SK-N-SH (cell line): ENCODE results near the gene GARRE1. TPM values are rescaled to one million over a fixed set of nuclear protein-coding genes. Genes with fewer than 3 reads are reported as not detected.

Experiments
- CTCF ChIA-PET: fragments of 300-600, 350-600 bp; formaldehyde crosslinking; extraction: SDS; loops from one replicate; lab custom pipeline; 2021; lab: Yijun Ruan, JAX
- POLR2A ChIA-PET: fragments of 350-600 bp; sonication (Branson Sonifier 250); formaldehyde crosslinking; extraction: SDS; loops from one replicate; lab custom pipeline; 2020; ENCODE audit warnings: antibody characterized with exemption, inconsistent platforms; lab: Yijun Ruan, JAX
- DNase-seq: peaks from one replicate; pipeline ENCODE4 v3.0.0; 2012
- H2AFZ ChIP-seq: fragments of 200-600 bp; sonication (generic); 2 replicates; pipeline ENCODE4 v1.8.1; 2016; ENCODE audit warnings: antibody characterized with exemption, mild to moderate bottlenecking, low read depth
- H3F3A ChIP-seq: fragments of 200-600 bp; sonication (generic); replicated peaks from 2 replicates; pipeline ENCODE3; 2016; ENCODE audit warnings: antibody characterized with exemption, mild to moderate bottlenecking; ENCODE audit not compliant: insufficient read depth
- H3K27ac ChIP-seq, 2 experiments: fragments of 200-500 bp in 1 of 2; fragments of 200-600 bp in 1 of 2; sonication (Bioruptor generic) in 1 of 2; sonication (generic), shearing (Covaris generic) in 1 of 2; 2 replicates each; pipeline versions ENCODE4 v1.5.1 to v1.6.1; 2014 to 2016; ENCODE audit warnings: low read depth in 2 of 2, inconsistent platforms in 1 of 2, low read length in 1 of 2, mild to moderate bottlenecking in 1 of 2, mixed read lengths in 1 of 2
- H3K27me3 ChIP-seq: fragments of 200-600 bp; sonication (generic), shearing (Covaris generic); 2 replicates; pipeline ENCODE4 v1.6.1; 2016; ENCODE audit warnings: mixed run types; ENCODE audit not compliant: insufficient read depth
- H3K36me3 ChIP-seq, 2 experiments: fragments of 200-500 bp in 1 of 2; fragments of 200-600 bp in 1 of 2; sonication (Bioruptor generic) in 1 of 2; sonication (generic) in 1 of 2; replicated peaks in 1 of 2; 2 replicates each; pipeline versions ENCODE3 to v1.5.1; 2014 to 2016; ENCODE audit warnings: low read length in 1 of 2, mild to moderate bottlenecking in 1 of 2; ENCODE audit not compliant: insufficient read depth in 2 of 2, control insufficient read depth in 1 of 2
- H3K4me1 ChIP-seq, 2 experiments: fragments of 200-500 bp in 1 of 2; fragments of 200-600 bp in 1 of 2; sonication (Bioruptor generic) in 1 of 2; sonication (generic), shearing (Covaris generic) in 1 of 2; 2 replicates each; pipeline versions ENCODE4 v1.5.1 to v1.6.1; 2014 to 2016; ENCODE audit warnings: low read depth in 1 of 2, low read length in 1 of 2, mixed run types in 1 of 2; ENCODE audit not compliant: insufficient read depth in 2 of 2, control insufficient read depth in 1 of 2
- H3K4me2 ChIP-seq: fragments of 200-600 bp; sonication (generic), shearing (Covaris generic); 2 replicates; pipeline ENCODE4 v1.6.1; 2017; ENCODE audit warnings: mixed run types
- H3K4me3 ChIP-seq, 2 experiments: fragments of 200-500 bp in 1 of 2; fragments of 200-600 bp in 1 of 2; sonication (Bioruptor generic) in 1 of 2; sonication (generic), shearing (Covaris generic) in 1 of 2; 2 replicates each; pipeline versions ENCODE4 v1.5.1 to v1.8.1; 2014 to 2016; ENCODE audit warnings: low read depth in 2 of 2, inconsistent platforms in 1 of 2, low read length in 1 of 2, mild to moderate bottlenecking in 1 of 2, mixed read lengths in 1 of 2, moderate library complexity in 1 of 2
- H3K79me2 ChIP-seq: fragments of 200-600 bp; sonication (generic); 2 replicates; pipeline ENCODE4 v1.8.1; 2017; ENCODE audit warnings: mild to moderate bottlenecking; ENCODE audit not compliant: insufficient read depth
- H3K9ac ChIP-seq: fragments of 200-600 bp; sonication (generic); 2 replicates; pipeline ENCODE4 v1.6.1; 2017; ENCODE audit warnings: mixed run types
- H3K9me2 ChIP-seq: fragments of 200-600 bp; sonication (generic); 2 replicates; pipeline ENCODE4 v1.6.1; 2017; ENCODE audit warnings: mixed run types
- H3K9me3 ChIP-seq: fragments of 200-600 bp; sonication (generic); 2 replicates; pipeline ENCODE4 v1.6.1; 2017; ENCODE audit warnings: mixed run types, mild to moderate bottlenecking, moderate library complexity
- H4K20me1 ChIP-seq: fragments of 200-600 bp; sonication (generic); 2 replicates; pipeline ENCODE4 v1.6.1; 2017; ENCODE audit warnings: mild to moderate bottlenecking, mixed run types; ENCODE audit not compliant: insufficient read depth
- ELF1 ChIP-seq: IDR thresholded peaks from 2 replicates; pipeline ENCODE4 v1.4.0; 2012
- EP300 ChIP-seq, 2 experiments: IDR thresholded peaks; 2 replicates each; pipeline versions ENCODE4 v1.4.0 to v1.6.1; 2012; ENCODE audit warnings: borderline replicate concordance in 1 of 2, low read depth in 1 of 2, low read length in 1 of 2
- EZH2phosphoT487 ChIP-seq: fragments of 200-600 bp; sonication (generic); IDR thresholded peaks from 2 replicates; pipeline ENCODE4 v1.6.1; 2017; ENCODE audit warnings: low read depth, mixed run types, mild to moderate bottlenecking, antibody characterized with exemption, moderate library complexity, borderline replicate concordance
- FOXJ3 ChIP-seq: sonication (generic); formaldehyde crosslinking; IDR thresholded peaks from 2 replicates; pipeline ENCODE4 v1.5.1; 2020; ENCODE audit warnings: mild to moderate bottlenecking, missing genetic modification reagents
- FOXM1 ChIP-seq: IDR thresholded peaks from 2 replicates; pipeline ENCODE4 v1.4.0; 2012; ENCODE audit warnings: low read depth, mild to moderate bottlenecking
- GABPA ChIP-seq: IDR thresholded peaks from 2 replicates; pipeline ENCODE4 v1.4.0; 2012; ENCODE audit warnings: low read depth, mild to moderate bottlenecking
- GATA2 ChIP-seq: sonication (generic); formaldehyde crosslinking; IDR thresholded peaks from 2 replicates; pipeline ENCODE4 v1.5.0; 2020; ENCODE audit warnings: mild to moderate bottlenecking, missing genetic modification reagents
- MXI1 ChIP-seq: IDR thresholded peaks from 2 replicates; pipeline ENCODE4 v1.6.1; 2012; ENCODE audit warnings: mild to moderate bottlenecking, low read depth, low read length, improper control_type of control experiment
- NRF1 ChIP-seq: IDR thresholded peaks from 2 replicates; pipeline ENCODE4 v1.6.1; 2012; ENCODE audit warnings: low read depth, mild to moderate bottlenecking, low read length
- POLR2AphosphoS5 ChIP-seq: IDR thresholded peaks from 2 replicates; pipeline ENCODE4 v1.6.1; 2012; ENCODE audit warnings: low read depth, low read length
- RAD21 ChIP-seq: IDR thresholded peaks from 2 replicates; pipeline ENCODE4 v1.6.1; 2012; ENCODE audit warnings: mild to moderate bottlenecking, low read length
- RCOR1 ChIP-seq: fragments of 150-350 bp; IDR thresholded peaks from 2 replicates; pipeline ENCODE4 v1.6.1; 2017; ENCODE audit warnings: antibody characterized with exemption, low read length
- RFX5 ChIP-seq: IDR thresholded peaks from 2 replicates; pipeline ENCODE4 v1.6.1; 2012; ENCODE audit warnings: mild to moderate bottlenecking, improper control_type of control experiment, low read length
- TCF12 ChIP-seq: IDR thresholded peaks from 2 replicates; pipeline ENCODE4 v1.4.0; 2012
- WGBS: methylation state at CpG from one replicate; pipeline ENCODE4 v1.1.6; 2017; ENCODE audit warnings: low lambda C conversion rate; 5-methylcytosine and 5-hydroxymethylcytosine counted together
- polyA plus RNA-seq, 3 experiments: library from polyadenylated mRNA; depleted of rRNA; stranded (reverse); fragments of >200 nt; gene quantifications; 2 replicates each; pipeline ENCODE4 v1.2.3, GENCODE V29; 2012
- TF ChIP-seq, protein P1 (sequence below): fragments of 150-350 bp; IDR thresholded peaks from 2 replicates; pipeline ENCODE4 v1.6.1; 2016; ENCODE audit warnings: mild to moderate bottlenecking, low read depth, low read length
- TF ChIP-seq, protein P2 (sequence below): IDR thresholded peaks from 2 replicates; pipeline ENCODE4 v1.4.0; 2012; ENCODE audit warnings: low read depth, borderline replicate concordance
- TF ChIP-seq, protein P3 (sequence below): IDR thresholded peaks from 2 replicates; pipeline ENCODE4; 2012
- TF ChIP-seq, protein P4 (sequence below): IDR thresholded peaks from 2 replicates; pipeline ENCODE4 v1.6.1; 2012; ENCODE audit warnings: mild to moderate bottlenecking, low read depth, low read length, moderate library complexity

GARRE1 gene
- polyA plus RNA-seq, 1 of the 3 experiments (the other 2 are of a cell fraction): 9.7 TPM

DNA sequence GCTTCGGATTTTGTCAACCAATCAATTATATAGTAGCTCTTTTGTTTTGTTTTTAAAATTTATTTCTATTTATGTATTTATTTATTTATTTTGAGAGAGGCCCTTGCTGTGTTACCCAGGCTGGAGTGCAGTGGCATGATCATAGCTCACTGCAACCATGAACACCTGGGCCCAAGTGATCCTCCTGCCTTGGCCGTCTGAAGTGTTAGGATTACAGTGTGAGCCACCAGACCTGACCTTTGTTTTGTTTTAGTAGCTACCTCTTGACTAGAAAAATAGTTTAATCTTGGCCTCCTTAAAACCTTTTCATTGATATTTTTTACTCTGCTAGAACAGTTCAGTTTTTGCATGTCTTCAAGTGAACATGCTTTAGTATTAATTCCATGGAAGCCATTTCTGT is 15.1 kb downstream of the GARRE1 start (continued):
- TF ChIP-seq, protein P1, sequence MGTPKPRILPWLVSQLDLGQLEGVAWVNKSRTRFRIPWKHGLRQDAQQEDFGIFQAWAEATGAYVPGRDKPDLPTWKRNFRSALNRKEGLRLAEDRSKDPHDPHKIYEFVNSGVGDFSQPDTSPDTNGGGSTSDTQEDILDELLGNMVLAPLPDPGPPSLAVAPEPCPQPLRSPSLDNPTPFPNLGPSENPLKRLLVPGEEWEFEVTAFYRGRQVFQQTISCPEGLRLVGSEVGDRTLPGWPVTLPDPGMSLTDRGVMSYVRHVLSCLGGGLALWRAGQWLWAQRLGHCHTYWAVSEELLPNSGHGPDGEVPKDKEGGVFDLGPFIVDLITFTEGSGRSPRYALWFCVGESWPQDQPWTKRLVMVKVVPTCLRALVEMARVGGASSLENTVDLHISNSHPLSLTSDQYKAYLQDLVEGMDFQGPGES: no peak
- TF ChIP-seq, protein P2, sequence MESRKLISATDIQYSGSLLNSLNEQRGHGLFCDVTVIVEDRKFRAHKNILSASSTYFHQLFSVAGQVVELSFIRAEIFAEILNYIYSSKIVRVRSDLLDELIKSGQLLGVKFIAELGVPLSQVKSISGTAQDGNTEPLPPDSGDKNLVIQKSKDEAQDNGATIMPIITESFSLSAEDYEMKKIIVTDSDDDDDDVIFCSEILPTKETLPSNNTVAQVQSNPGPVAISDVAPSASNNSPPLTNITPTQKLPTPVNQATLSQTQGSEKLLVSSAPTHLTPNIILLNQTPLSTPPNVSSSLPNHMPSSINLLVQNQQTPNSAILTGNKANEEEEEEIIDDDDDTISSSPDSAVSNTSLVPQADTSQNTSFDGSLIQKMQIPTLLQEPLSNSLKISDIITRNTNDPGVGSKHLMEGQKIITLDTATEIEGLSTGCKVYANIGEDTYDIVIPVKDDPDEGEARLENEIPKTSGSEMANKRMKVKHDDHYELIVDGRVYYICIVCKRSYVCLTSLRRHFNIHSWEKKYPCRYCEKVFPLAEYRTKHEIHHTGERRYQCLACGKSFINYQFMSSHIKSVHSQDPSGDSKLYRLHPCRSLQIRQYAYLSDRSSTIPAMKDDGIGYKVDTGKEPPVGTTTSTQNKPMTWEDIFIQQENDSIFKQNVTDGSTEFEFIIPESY: no peak
- no peak for TF ChIP-seq POLR2AphosphoS5
- TF ChIP-seq EZH2phosphoT487: no peak
- no peak for TF ChIP-seq EP300 (IDR thresholded peaks at IDR 0.05; ENCODE audit: borderline replicate concordance in 1 of 2, low read depth in 1 of 2, low read length in 1 of 2)
- no peak for TF ChIP-seq MXI1
- no peak for TF ChIP-seq FOXM1
- no peak for TF ChIP-seq GABPA
- TF ChIP-seq TCF12: no peak
- TF ChIP-seq, protein P3, sequence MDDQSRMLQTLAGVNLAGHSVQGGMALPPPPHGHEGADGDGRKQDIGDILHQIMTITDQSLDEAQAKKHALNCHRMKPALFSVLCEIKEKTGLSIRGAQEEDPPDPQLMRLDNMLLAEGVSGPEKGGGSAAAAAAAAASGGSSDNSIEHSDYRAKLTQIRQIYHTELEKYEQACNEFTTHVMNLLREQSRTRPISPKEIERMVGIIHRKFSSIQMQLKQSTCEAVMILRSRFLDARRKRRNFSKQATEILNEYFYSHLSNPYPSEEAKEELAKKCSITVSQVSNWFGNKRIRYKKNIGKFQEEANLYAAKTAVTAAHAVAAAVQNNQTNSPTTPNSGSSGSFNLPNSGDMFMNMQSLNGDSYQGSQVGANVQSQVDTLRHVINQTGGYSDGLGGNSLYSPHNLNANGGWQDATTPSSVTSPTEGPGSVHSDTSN: no peak

DNA sequence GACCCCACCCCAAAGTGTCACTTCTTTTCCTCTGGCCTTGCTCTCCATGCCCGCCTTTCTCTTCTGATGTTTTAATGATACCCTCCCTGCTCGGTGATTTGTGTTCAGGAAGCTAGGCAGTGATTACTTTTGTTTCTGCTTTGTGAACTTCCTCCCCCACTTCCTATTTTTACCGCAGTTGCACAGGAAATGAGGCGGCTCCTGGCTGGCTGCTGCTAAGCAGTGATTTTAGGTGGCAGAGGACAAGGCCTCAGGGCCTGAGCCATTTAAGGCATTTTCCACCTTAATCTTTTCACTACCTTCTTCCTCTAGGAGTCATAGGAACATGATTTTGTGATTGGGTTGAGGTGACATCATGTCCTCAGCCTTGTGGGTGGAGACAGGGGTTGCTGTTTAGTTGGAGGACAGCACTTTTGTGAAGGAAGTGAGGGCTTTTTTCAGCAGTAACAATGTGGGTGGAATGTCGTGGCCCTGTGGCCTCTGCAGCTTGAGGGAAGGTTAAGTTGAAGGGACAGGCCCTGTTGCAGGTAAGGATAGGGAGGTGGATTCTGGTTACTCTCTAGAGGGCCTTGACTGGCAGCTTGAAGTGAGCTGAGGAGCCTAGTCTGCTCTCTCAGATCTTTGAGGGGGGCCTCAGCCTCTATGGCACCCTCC is 15.7 kb downstream of the GARRE1 start:
- Histone ChIP-seq H3K36me3 (no peaks in the 10 kb centered on the region), H3K9me3 (no peaks in the 10 kb centered on the region), H3K4me1 (peaks cover 7 to 43% of the 10 kb centered on the region in 2 experiments; a peak in 3 of 4 replicates), H2AFZ (peak overlapping the region; percentile 68), H3K4me3 (peak overlapping the region in 1 of 2 experiments; percentile 23; a peak in 1 of 4 replicates), H3K79me2 (peaks cover 82% of the 10 kb centered on the region), H3K9me2 (no peaks in the 10 kb centered on the region), H3K4me2 (peak overlapping the region; percentile 54), H4K20me1 (no peaks in the 10 kb centered on the region), H3F3A (peaks cover 37% of the 10 kb centered on the region), H3K9ac (peak overlapping the region; percentile 57), H3K27me3 (no peaks in the 10 kb centered on the region), H3K27ac (peak overlapping the region; percentile 35 to 78; a peak in 3 of 4 replicates)
- WGBS: 56% methylated on average over 5 of the region's 5 CpGs
- POLR2A ChIA-PET: no interaction called here
- CTCF ChIA-PET: interaction anchor here (1.6 kb wide), 1 partner anchor 49 kb away, joined by 4 read pairs; no protein-coding TSS in a partner anchor
- no peak for DNase-seq
- TF ChIP-seq RFX5 (no peak), EP300 (IDR thresholded peaks at IDR 0.05; ENCODE audit: borderline replicate concordance in 1 of 2, low read depth in 1 of 2, low read length in 1 of 2) (no peak), FOXJ3 (CRISPR knock-in tag) (no peak), RCOR1 (no peak), MXI1 (no peak), POLR2AphosphoS5 (no peak), GATA2 (CRISPR knock-in tag) (no peak), TCF12 (no peak), ELF1 (peak; percentile 56; the same call in 1 of the 2 replicates), FOXM1 (no peak), GABPA (peak; percentile 57), RAD21 (no peak), EZH2phosphoT487 (no peak), NRF1 (no peak)
- TF ChIP-seq, protein P1: no peak
- TF ChIP-seq, protein P4, sequence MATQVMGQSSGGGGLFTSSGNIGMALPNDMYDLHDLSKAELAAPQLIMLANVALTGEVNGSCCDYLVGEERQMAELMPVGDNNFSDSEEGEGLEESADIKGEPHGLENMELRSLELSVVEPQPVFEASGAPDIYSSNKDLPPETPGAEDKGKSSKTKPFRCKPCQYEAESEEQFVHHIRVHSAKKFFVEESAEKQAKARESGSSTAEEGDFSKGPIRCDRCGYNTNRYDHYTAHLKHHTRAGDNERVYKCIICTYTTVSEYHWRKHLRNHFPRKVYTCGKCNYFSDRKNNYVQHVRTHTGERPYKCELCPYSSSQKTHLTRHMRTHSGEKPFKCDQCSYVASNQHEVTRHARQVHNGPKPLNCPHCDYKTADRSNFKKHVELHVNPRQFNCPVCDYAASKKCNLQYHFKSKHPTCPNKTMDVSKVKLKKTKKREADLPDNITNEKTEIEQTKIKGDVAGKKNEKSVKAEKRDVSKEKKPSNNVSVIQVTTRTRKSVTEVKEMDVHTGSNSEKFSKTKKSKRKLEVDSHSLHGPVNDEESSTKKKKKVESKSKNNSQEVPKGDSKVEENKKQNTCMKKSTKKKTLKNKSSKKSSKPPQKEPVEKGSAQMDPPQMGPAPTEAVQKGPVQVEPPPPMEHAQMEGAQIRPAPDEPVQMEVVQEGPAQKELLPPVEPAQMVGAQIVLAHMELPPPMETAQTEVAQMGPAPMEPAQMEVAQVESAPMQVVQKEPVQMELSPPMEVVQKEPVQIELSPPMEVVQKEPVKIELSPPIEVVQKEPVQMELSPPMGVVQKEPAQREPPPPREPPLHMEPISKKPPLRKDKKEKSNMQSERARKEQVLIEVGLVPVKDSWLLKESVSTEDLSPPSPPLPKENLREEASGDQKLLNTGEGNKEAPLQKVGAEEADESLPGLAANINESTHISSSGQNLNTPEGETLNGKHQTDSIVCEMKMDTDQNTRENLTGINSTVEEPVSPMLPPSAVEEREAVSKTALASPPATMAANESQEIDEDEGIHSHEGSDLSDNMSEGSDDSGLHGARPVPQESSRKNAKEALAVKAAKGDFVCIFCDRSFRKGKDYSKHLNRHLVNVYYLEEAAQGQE: no peak
